IPS-18a (cell line): ENCODE measurements around the gene GTPBP2.
"Not testable (repeated sequence)": the region's sequence is repeated elsewhere in the genome, so short reads cannot be mapped to it uniquely, and the experiment has no call there.

Experiments used
- H3K27ac ChIP-seq: one replicate; pipeline ENCODE4 v1.5.1; 2013; ENCODE audit warnings: low read length
- H3K27me3 ChIP-seq: one replicate; pipeline ENCODE4 v1.6.1; 2013; ENCODE audit warnings: mild to moderate bottlenecking, low read length; ENCODE audit not compliant: control insufficient read depth, insufficient read depth
- H3K36me3 ChIP-seq: one replicate; pipeline ENCODE4 v1.6.1; 2013; ENCODE audit warnings: low read depth, low read length; ENCODE audit not compliant: control insufficient read depth
- H3K4me1 ChIP-seq: one replicate; pipeline ENCODE4 v1.6.1; 2013; ENCODE audit warnings: low read depth, low read length; ENCODE audit not compliant: control insufficient read depth
- H3K4me3 ChIP-seq: one replicate; pipeline ENCODE4 v1.5.1; 2013; ENCODE audit warnings: low read length
- H3K9ac ChIP-seq: one replicate; pipeline ENCODE4 v1.6.1; 2013; ENCODE audit warnings: mild to moderate bottlenecking, low read length, moderate library complexity
- H3K9me3 ChIP-seq: one replicate; pipeline ENCODE4 v1.6.1; 2013; ENCODE audit warnings: low read depth, low read length; ENCODE audit not compliant: control insufficient read depth

The GTPBP2 gene

GRCh38 chr6:43616725-43617472 is 12.2 kb downstream of the GTPBP2 start:
- H3K9me3 ChIP-seq: no peaks in the 10 kb centered on the region
- H3K9ac ChIP-seq: no peak overlapping the region
- H3K27ac ChIP-seq: no peak overlapping the region
- peaks cover 38% of the 10 kb centered on the region for H3K36me3 ChIP-seq
- H3K4me1 ChIP-seq: no peaks in the 10 kb centered on the region
- H3K4me3 ChIP-seq: no peak overlapping the region
- no peaks in the 10 kb centered on the region for H3K27me3 ChIP-seq

GRCh38 chr6:43614396-43614730 is 14.7 kb downstream of the GTPBP2 start:
- H3K9ac ChIP-seq: no peak overlapping the region
- no peaks in the 10 kb centered on the region for H3K27me3 ChIP-seq
- no peaks in the 10 kb centered on the region for H3K4me1 ChIP-seq
- H3K4me3 ChIP-seq: no peak overlapping the region
- no peak overlapping the region for H3K27ac ChIP-seq
- no peaks in the 10 kb centered on the region for H3K9me3 ChIP-seq
- H3K36me3 ChIP-seq: peaks cover 15% of the 10 kb centered on the region

DNA sequence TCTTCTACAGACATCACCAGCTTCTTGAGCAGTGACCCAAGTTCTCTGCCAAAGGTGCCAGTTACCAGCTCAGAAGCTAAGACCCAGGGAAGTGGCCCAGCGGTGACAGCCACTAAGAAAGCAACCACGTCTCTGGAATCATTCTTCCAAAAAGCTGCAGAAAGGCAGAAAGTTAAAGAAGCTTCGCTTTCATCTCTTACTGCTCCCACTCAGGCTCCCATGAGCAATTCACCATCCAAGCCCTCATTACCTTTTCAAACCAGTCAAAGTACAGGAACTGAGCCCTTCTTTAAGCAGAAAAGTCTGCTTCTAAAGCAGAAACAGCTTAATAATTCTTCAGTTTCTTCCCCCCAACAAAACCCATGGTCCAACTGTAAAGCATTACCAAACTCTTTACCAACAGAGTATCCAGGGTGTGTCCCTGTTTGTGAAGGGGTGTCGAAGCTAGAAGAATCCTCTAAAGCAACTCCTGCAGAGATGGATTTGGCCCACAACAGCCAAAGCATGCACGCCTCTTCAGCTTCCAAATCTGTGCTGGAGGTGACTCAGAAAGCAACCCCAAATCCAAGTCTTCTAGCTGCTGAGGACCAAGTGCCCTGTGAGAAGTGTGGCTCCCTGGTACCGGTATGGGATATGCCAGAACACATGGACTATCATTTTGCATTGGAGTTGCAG is 15.2 kb downstream of the GTPBP2 start:
- Histone ChIP-seq H3K4me1 (no peaks in the 10 kb centered on the region), H3K9ac (no peak overlapping the region), H3K27me3 (no peaks in the 10 kb centered on the region), H3K27ac (no peak overlapping the region), H3K36me3 (peaks cover 11% of the 10 kb centered on the region), H3K9me3 (no peaks in the 10 kb centered on the region), H3K4me3 (no peak overlapping the region)

GRCh38 chr6:43610431-43610830 is 18.6 kb downstream of the GTPBP2 start:
- Histone ChIP-seq H3K4me1 (no peaks in the 10 kb centered on the region), H3K36me3 (peaks cover 11% of the 10 kb centered on the region), H3K9ac (no peak overlapping the region), H3K9me3 (no peaks in the 10 kb centered on the region), H3K27me3 (no peaks in the 10 kb centered on the region), H3K27ac (no peak overlapping the region), H3K4me3 (no peak overlapping the region)

- no peak overlapping the region for H3K9ac ChIP-seq
- H3K9me3 ChIP-seq: no peaks in the 10 kb centered on the region
- no peak overlapping the region for H3K4me3 ChIP-seq
- no peaks in the 10 kb centered on the region for H3K27me3 ChIP-seq
- peaks cover 18% of the 10 kb centered on the region for H3K36me3 ChIP-seq
- H3K27ac ChIP-seq: no peak overlapping the region
- H3K4me1 ChIP-seq: no peaks in the 10 kb centered on the region
Observed at GRCh38 chr6:43609402-43609801, 19.7 kb downstream of the GTPBP2 start.

GRCh38 chr6:43608807-43609206 is 20.3 kb downstream of the GTPBP2 start:
- Histone ChIP-seq H3K9me3 (no peaks in the 10 kb centered on the region), H3K36me3 (peaks cover 13% of the 10 kb centered on the region), H3K27ac (no peak overlapping the region), H3K4me3 (no peak overlapping the region), H3K9ac (no peak overlapping the region), H3K27me3 (no peaks in the 10 kb centered on the region), H3K4me1 (no peaks in the 10 kb centered on the region)

DNA sequence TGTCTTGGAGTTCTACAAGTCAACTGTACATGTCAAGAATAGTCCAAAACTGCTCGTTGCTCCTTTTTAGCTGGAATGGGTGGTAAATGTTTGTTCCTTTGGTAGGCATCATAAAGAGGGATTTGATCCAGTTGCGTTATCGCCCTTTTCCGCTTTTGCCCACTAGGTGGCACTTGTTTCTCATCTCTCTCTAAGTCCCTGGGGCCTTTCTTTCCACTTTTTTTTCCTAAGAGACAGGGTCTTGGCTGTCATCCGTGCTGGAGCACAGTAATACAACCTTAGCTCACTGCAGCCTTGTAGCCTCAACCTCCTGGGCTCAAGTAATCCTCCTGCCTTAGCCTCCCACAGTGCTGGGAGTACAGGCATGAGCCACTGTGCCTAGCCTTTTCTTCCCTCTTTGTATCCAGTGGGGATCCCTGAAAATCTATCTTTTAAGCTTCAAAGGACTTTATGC is 20.7 kb downstream of the GTPBP2 start:
- Histone ChIP-seq H3K27me3 (no peaks in the 10 kb centered on the region), H3K9me3 (no peaks in the 10 kb centered on the region), H3K4me3 (no peak overlapping the region), H3K4me1 (no peaks in the 10 kb centered on the region), H3K9ac (no peak overlapping the region), H3K36me3 (peaks cover 8% of the 10 kb centered on the region), H3K27ac (no peak overlapping the region)

DNA sequence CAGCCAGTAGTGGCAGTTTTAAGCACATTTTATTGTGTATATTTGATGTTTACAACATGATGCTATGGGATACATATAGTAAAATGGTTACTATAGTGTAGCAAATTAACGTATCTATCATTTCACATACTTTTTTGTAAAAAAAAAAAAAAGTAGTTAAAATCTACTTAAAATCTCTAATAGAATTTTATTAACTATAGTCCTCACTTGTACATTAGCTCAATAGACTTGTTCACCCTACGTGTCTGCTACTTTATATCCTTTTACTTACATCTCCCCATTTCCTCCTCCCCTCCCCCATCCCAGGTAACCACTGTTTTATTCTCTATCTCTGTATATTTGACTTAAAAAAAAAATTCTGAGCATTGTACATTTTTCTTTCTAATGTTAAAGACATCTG is 23.0 kb downstream of the GTPBP2 start:
- Histone ChIP-seq H3K27me3 (no peaks in the 10 kb centered on the region), H3K9ac (no peak overlapping the region), H3K27ac (no peak overlapping the region), H3K36me3 (peaks cover 7% of the 10 kb centered on the region), H3K9me3 (no peaks in the 10 kb centered on the region), H3K4me3 (no peak overlapping the region), H3K4me1 (no peaks in the 10 kb centered on the region)

DNA sequence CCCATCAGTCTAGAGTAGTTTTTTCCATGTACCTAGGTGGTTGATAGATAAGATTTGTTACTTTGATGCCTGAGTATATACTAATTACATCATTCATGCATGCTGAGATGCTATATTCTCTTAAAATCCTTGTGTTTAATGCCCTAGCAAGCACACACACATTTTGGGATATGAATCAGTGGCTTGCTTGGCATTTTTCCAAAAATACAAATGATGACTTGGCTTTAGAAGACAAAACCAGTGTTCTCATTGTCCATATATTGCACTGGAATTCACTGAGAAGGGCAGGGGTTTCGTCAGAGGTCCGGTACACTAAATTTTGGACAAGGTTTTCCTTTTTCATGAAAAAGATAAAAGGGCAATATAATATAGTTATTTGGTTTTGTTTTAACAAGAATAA is 24.9 kb downstream of the GTPBP2 start:
- Histone ChIP-seq H3K9me3 (no peaks in the 10 kb centered on the region), H3K4me1 (no peaks in the 10 kb centered on the region), H3K9ac (no peak overlapping the region), H3K27ac (no peak overlapping the region), H3K27me3 (no peaks in the 10 kb centered on the region), H3K36me3 (peaks cover 7% of the 10 kb centered on the region), H3K4me3 (no peak overlapping the region)

- Histone ChIP-seq H3K4me3 (no peak overlapping the region), H3K36me3 (peaks cover 14% of the 10 kb centered on the region), H3K9me3 (no peaks in the 10 kb centered on the region), H3K27ac (no peak overlapping the region), H3K9ac (no peak overlapping the region), H3K4me1 (no peaks in the 10 kb centered on the region), H3K27me3 (no peaks in the 10 kb centered on the region)
Observed at GRCh38 chr6:43600595-43600994, 28.5 kb downstream of the GTPBP2 start.

DNA sequence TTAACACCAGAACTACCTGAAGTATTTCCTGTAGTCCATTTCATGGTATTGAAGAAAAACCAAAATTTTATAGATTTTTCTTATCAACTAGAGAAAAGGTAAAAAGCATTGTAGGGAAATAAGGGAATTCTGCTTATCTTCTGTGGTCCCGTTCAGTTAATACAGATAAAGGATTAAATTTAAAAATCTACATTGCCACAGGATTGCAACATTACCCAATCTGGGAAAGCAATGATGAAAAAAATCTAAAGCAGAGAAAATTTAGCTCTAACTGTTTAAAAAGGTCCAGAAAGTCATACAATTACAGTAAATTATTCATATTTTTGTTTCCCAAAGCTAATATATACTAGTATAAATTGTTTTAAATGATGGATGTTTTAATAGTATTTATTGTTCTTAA is 35.1 kb downstream of the GTPBP2 start:
- H3K9me3 ChIP-seq: no peaks in the 10 kb centered on the region
- H3K9ac ChIP-seq: no peak overlapping the region
- H3K36me3 ChIP-seq: peaks cover 6% of the 10 kb centered on the region
- H3K4me1 ChIP-seq: no peaks in the 10 kb centered on the region
- no peaks in the 10 kb centered on the region for H3K27me3 ChIP-seq
- H3K4me3 ChIP-seq: no peak overlapping the region
- H3K27ac ChIP-seq: no peak overlapping the region

DNA sequence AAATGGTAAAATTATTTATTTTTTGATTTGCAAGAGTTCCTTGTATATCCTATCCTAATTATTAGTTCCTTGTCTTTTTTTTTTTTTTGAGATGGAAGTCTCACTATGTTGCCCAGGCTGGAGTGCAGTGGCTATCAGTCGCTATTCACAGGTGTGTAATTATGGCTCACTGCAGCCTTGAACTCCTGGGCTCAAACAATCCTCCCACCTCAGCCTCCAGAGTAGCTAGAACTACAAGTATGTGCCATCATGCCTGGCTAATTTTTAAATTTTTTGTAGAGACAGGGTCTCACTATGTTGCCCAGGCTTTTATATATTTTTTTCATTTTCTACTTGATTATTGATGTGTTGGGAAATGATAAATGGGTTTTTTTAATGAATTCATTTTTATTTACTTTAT is 39.5 kb downstream of the GTPBP2 start:
- H3K36me3 ChIP-seq: not testable (repeated sequence)

More for the DNA sequence above, 39.5 kb downstream of the GTPBP2 start:
- H3K4me1 ChIP-seq, H3K9ac ChIP-seq, H3K9me3 ChIP-seq, H3K27me3 ChIP-seq, H3K4me3 ChIP-seq, H3K27ac ChIP-seq: not testable (repeated sequence)
